Testis (tissue), 2 donors: ENCODE results near the gene SAMD4A.

Source experiments
- CTCF ChIP-seq, 3 experiments: fragments of 450-650 bp in 2 of 3; fragments of 200-600 bp in 1 of 3; sonication (generic) in 1 of 3; IDR thresholded peaks; one replicate each; pipeline ENCODE4 v1.5.1; 2016 to 2019; ENCODE audit warnings: antibody characterized with exemption in 3 of 3, mild to moderate bottlenecking in 2 of 3, moderate library complexity in 1 of 3
- POLR2A ChIP-seq: fragments of 450-650 bp; IDR thresholded peaks from one replicate; pipeline ENCODE4 v1.6.1; 2017; ENCODE audit warnings: antibody characterized with exemption, mild to moderate bottlenecking, moderate library complexity

- no peak for TF ChIP-seq POLR2A
- no peak for TF ChIP-seq CTCF (IDR thresholded peaks at IDR 0.05)
Observed at GRCh38 chr14:54533100-54533499, 33.8 kb upstream of the SAMD4A start.
